ENCODE measurements around the gene DNMT3A. TPM values are rescaled to one million over a fixed set of nuclear protein-coding genes. Genes with fewer than 3 reads are reported as not detected.

Gene DNMT3A
- total RNA-seq, 1 donor from 2014 or later: 219 TPM

- TF ChIP-seq CTCF (IDR thresholded peaks at IDR 0.05; ENCODE audit: unreplicated experiment): no peak
- no peaks in the 10 kb centered on the region for H3K9me3 Mint-ChIP-seq
- no peaks in the 10 kb centered on the region for H3K36me3 Mint-ChIP-seq
- H3K27ac Mint-ChIP-seq: no peak overlapping the region
- peaks cover 3% of the 10 kb centered on the region for H3K27me3 Mint-ChIP-seq (ENCODE audit: low read depth)
- DNase-seq (ENCODE audit: low spot score in 2 of 2, unreplicated experiment in 2 of 2): no peak
- no peak overlapping the region for H3K4me3 Mint-ChIP-seq
- peaks cover 33% of the 10 kb centered on the region for H3K4me1 Mint-ChIP-seq
Observed at GRCh38 chr2:25366629-25367028, 24.9 kb upstream of the DNMT3A start.

- no peak for TF ChIP-seq CTCF (IDR thresholded peaks at IDR 0.05; ENCODE audit: unreplicated experiment)
- H3K4me1 Mint-ChIP-seq: peaks cover 25% of the 10 kb centered on the region
- H3K9me3 Mint-ChIP-seq: no peaks in the 10 kb centered on the region
- H3K4me3 Mint-ChIP-seq: no peak overlapping the region
- peaks cover 3% of the 10 kb centered on the region for H3K27me3 Mint-ChIP-seq (ENCODE audit: low read depth)
- H3K27ac Mint-ChIP-seq: no peak overlapping the region
- no peak for DNase-seq (ENCODE audit: low spot score in 2 of 2, unreplicated experiment in 2 of 2)
- no peaks in the 10 kb centered on the region for H3K36me3 Mint-ChIP-seq
Observed at GRCh38 chr2:25365241-25365640, 23.5 kb upstream of the DNMT3A start.

DNA sequence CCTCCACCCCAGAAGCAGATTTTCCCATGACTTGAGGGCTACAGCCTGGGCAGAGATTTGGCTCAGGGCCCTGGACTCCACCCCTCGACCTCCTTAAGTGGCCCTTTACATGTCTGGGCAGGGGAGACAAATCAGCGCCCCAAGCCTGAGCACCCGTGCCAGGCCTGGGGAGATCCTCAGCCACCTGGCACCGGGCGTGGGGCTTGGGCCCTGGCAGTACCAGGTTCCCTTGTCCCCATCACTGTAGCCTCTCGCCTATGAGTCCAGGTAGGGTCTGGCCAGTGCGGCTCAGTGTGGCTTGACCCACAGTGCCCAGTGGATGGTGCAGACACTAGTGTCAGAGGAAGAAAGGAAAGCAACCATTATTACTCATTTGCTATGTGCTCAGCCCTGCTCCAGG lies 22.0 kb upstream of the DNMT3A start:
- H3K4me3 Mint-ChIP-seq: no peak overlapping the region
- no peaks in the 10 kb centered on the region for H3K36me3 Mint-ChIP-seq
- peaks cover 13% of the 10 kb centered on the region for H3K4me1 Mint-ChIP-seq
- H3K27me3 Mint-ChIP-seq (ENCODE audit: low read depth): peaks cover 3% of the 10 kb centered on the region
- H3K27ac Mint-ChIP-seq: no peak overlapping the region
- DNase-seq (ENCODE audit: low spot score in 2 of 2, unreplicated experiment in 2 of 2): no peak
- no peaks in the 10 kb centered on the region for H3K9me3 Mint-ChIP-seq
- no peak for TF ChIP-seq CTCF (IDR thresholded peaks at IDR 0.05; ENCODE audit: unreplicated experiment)

- Mint-ChIP-seq H3K4me3 (peak overlapping the region; percentile 43), H3K4me1 (peaks cover 10% of the 10 kb centered on the region), H3K27ac (no peak overlapping the region), H3K9me3 (no peaks in the 10 kb centered on the region), H3K36me3 (no peaks in the 10 kb centered on the region), H3K27me3 (ENCODE audit: low read depth) (peaks cover 3% of the 10 kb centered on the region)
- TF ChIP-seq CTCF (IDR thresholded peaks at IDR 0.05; ENCODE audit: unreplicated experiment): no peak
- no peak for DNase-seq (ENCODE audit: low spot score in 2 of 2, unreplicated experiment in 2 of 2)
Observed at GRCh38 chr2:25362434-25363145, 20.9 kb upstream of the DNMT3A start.

GRCh38 chr2:25362049-25362433 lies 20.3 kb upstream of the DNMT3A start:
- Mint-ChIP-seq H3K36me3 (no peaks in the 10 kb centered on the region), H3K27ac (no peak overlapping the region), H3K27me3 (ENCODE audit: low read depth) (peaks cover 3% of the 10 kb centered on the region), H3K4me1 (peaks cover 10% of the 10 kb centered on the region), H3K4me3 (peak overlapping the region; percentile 43), H3K9me3 (no peaks in the 10 kb centered on the region)
- peak; percentile 82 to 97 for DNase-seq (ENCODE audit: low spot score in 2 of 2, unreplicated experiment in 2 of 2)
- TF ChIP-seq CTCF (IDR thresholded peaks at IDR 0.05; ENCODE audit: unreplicated experiment): peak; percentile 95
